Keratinocyte (primary cell): ENCODE results near the gene HAP1. TPM values are rescaled to one million over a fixed set of nuclear protein-coding genes. Genes with fewer than 3 reads are reported as not detected.
"Not testable (repeated sequence)": the region's sequence is repeated elsewhere in the genome, so short reads cannot be mapped to it uniquely, and the experiment has no call there.

ENCODE experiments used
- DNase-seq: peaks from one replicate; pipeline ENCODE4 v3.0.0-alpha.2; 2011; ENCODE audit warnings: low read depth, missing footprints, low spot score
- FAIRE-seq: peaks from 2 replicates; lab custom pipeline; 2011; peaks lifted over from hg19 to GRCh38; lab: Jason Lieb, UNC
- H2AFZ ChIP-seq: 2 replicates; pipeline ENCODE4 v1.6.0; 2012; ENCODE audit warnings: low read length, control low read depth, inconsistent platforms; ENCODE audit not compliant: control insufficient read depth
- H3K27ac ChIP-seq: 2 replicates; pipeline ENCODE4 v1.5.1; 2011; ENCODE audit warnings: low read length; ENCODE audit not compliant: control insufficient read depth, insufficient read depth
- H3K27me3 ChIP-seq: 3 replicates; pipeline ENCODE4 v1.6.0; 2011; ENCODE audit warnings: low read length; ENCODE audit not compliant: control insufficient read depth, insufficient read depth; ENCODE audit errors: extremely low read depth
- H3K36me3 ChIP-seq, 2 experiments: 2 replicates in 1 of 2; 3 replicates in 1 of 2; pipeline ENCODE4 v1.5.1; 2011; ENCODE audit warnings: low read length in 2 of 2, mild to moderate bottlenecking in 1 of 2; ENCODE audit not compliant: control insufficient read depth in 2 of 2, insufficient read depth in 2 of 2; ENCODE audit errors: extremely low read depth in 1 of 2
- H3K4me1 ChIP-seq: 3 replicates; pipeline ENCODE4 v1.5.1; 2011; ENCODE audit warnings: low read length; ENCODE audit not compliant: control insufficient read depth, insufficient read depth; ENCODE audit errors: extremely low read depth
- H3K4me2 ChIP-seq: 3 replicates; pipeline ENCODE4 v1.6.0; 2011; ENCODE audit warnings: low read depth, low read length; ENCODE audit not compliant: control insufficient read depth, insufficient read depth; ENCODE audit errors: extremely low read depth
- H3K4me3 ChIP-seq, 3 experiments: fragments of 200-600 bp in 1 of 3; sonication (generic) in 1 of 3; 2 replicates in 2 of 3; 3 replicates in 1 of 3; pipeline ENCODE4 v1.5.1; 2011 to 2016; ENCODE audit warnings: low read length in 3 of 3, mild to moderate bottlenecking in 3 of 3, control low read depth in 2 of 3, inconsistent platforms in 1 of 3, low read depth in 1 of 3, mixed read lengths in 1 of 3, mixed run types in 1 of 3, moderate library complexity in 1 of 3; ENCODE audit not compliant: control insufficient read depth in 2 of 3, insufficient read depth in 2 of 3; ENCODE audit errors: extremely low read depth in 1 of 3
- H3K79me2 ChIP-seq: 2 replicates; pipeline ENCODE4 v1.6.0; 2012; ENCODE audit warnings: low read length; ENCODE audit not compliant: control insufficient read depth, insufficient read depth
- H3K9ac ChIP-seq: 3 replicates; pipeline ENCODE4 v1.6.0; 2011; ENCODE audit warnings: low read length; ENCODE audit not compliant: control insufficient read depth, insufficient read depth; ENCODE audit errors: extremely low read depth
- H3K9me1 ChIP-seq: 3 replicates; pipeline ENCODE4 v1.6.0; 2011; ENCODE audit warnings: low read length; ENCODE audit not compliant: control insufficient read depth, insufficient read depth; ENCODE audit errors: extremely low read depth
- H3K9me3 ChIP-seq: 2 replicates; pipeline ENCODE4 v1.5.1; 2012; ENCODE audit warnings: low read depth, low read length; ENCODE audit not compliant: control insufficient read depth
- H4K20me1 ChIP-seq: 3 replicates; pipeline ENCODE4 v1.6.0; 2011; ENCODE audit warnings: low read length; ENCODE audit not compliant: control insufficient read depth, insufficient read depth; ENCODE audit errors: extremely low read depth
- CTCF ChIP-seq, 3 experiments: IDR thresholded peaks in 1 of 3; conservative IDR thresholded peaks in 1 of 3; optimal IDR thresholded peaks in 1 of 3; 2 replicates in 2 of 3; 3 replicates in 1 of 3; pipeline versions ENCODE3 to v1.5.1; 2011; ENCODE audit warnings: low read length in 3 of 3, mild to moderate bottlenecking in 3 of 3, moderate library complexity in 2 of 3, control low read depth in 1 of 3, inconsistent platforms in 1 of 3; ENCODE audit not compliant: insufficient read depth in 2 of 3; ENCODE audit errors: extremely low read depth in 1 of 3
- EZH2 ChIP-seq: IDR thresholded peaks from one replicate; pipeline ENCODE4 v1.6.1; 2012; ENCODE audit warnings: inconsistent platforms, mild to moderate bottlenecking, low read length, moderate library complexity
- dilution Hi-C: fragments of 300-500 bp; cut with MboI; formaldehyde crosslinking; loops from one replicate; pipeline ENCODE4 v1.7.0; 2020; ENCODE audit warnings: low sequenced_read_pairs; ENCODE audit not compliant: extremely low pct_ligation_motif_present
- polyA plus RNA-seq, 5 experiments: library from polyadenylated mRNA; depleted of rRNA in 3 of 5; stranded (reverse) in 3 of 5; stranded (forward) in 1 of 5; unstranded in 1 of 5; fragments of >200 nt; gene quantifications; 1 replicate in 1 of 5; 2 replicates in 3 of 5; 3 replicates in 1 of 5; pipeline versions ENCODE4 v1.2.1 to v1.2.3, GENCODE V29; 2011 to 2012; ENCODE audit warnings: missing spikeins in 2 of 5, low read depth in 1 of 5, low replicate concordance in 1 of 5

HAP1 gene
- polyA plus RNA-seq, 1 donor (not counting 4 experiments of a cell fraction or from before 2014, with no cell fraction given): 1.6 TPM

- Histone ChIP-seq H3K4me3 (no peak overlapping the region), H3K9me3 (no peaks in the 10 kb centered on the region), H3K79me2 (no peaks in the 10 kb centered on the region), H3K4me2 (no peak overlapping the region), H3K4me1 (no peaks in the 10 kb centered on the region), H2AFZ (no peak overlapping the region), H3K27me3 (no peaks in the 10 kb centered on the region), H4K20me1 (no peaks in the 10 kb centered on the region), H3K36me3 (no peaks in the 10 kb centered on the region), H3K9ac (no peak overlapping the region), H3K27ac (no peak overlapping the region), H3K9me1 (no peaks in the 10 kb centered on the region)
- TF ChIP-seq EZH2: no peak
- no peak for TF ChIP-seq CTCF (optimal IDR thresholded peaks at IDR 0.05 in 1 of 3, IDR thresholded peaks at IDR 0.05 in 1 of 3, conservative IDR thresholded peaks at IDR 0.05 in 1 of 3; ENCODE audit: extremely low read depth in 1 of 3, insufficient read depth in 2 of 3, low read length in 3 of 3)
- dilution Hi-C loops: no loop called here
- FAIRE-seq: no peak
- no peak for DNase-seq
Measured at GRCh38 chr17:41705271-41705991, 29.0 kb downstream of the HAP1 start.

DNA sequence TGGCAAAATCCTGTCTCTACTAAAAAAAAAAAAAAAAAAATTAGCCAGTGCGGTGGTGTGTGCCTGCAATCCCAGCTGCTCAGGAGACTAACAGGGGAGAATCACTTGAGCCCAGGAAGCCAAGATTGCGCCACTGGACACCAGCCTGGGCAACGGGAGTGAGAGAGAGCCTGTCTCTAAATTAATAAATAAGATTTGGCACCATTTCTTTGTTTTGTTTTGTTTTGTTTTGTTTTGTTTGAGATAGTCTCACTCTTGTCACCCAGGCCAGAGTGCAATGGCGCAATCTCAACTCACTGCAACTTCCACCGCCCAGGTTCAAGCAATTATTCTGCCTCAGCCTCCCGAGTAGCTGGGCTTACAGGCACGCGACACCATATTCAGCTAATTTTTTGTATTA lies 31.7 kb downstream of the HAP1 start:
- Histone ChIP-seq H3K79me2 (no peaks in the 10 kb centered on the region), H3K4me1 (no peaks in the 10 kb centered on the region), H3K9ac (no peak overlapping the region), H2AFZ (no peak overlapping the region), H3K4me2 (no peak overlapping the region), H4K20me1 (no peaks in the 10 kb centered on the region), H3K9me1 (no peaks in the 10 kb centered on the region), H3K27ac (no peak overlapping the region), H3K4me3 (no peak overlapping the region), H3K36me3 (no peaks in the 10 kb centered on the region), H3K9me3 (no peaks in the 10 kb centered on the region), H3K27me3 (no peaks in the 10 kb centered on the region)
- DNase-seq (no peak), FAIRE-seq (no peak)
- dilution Hi-C loops: no loop called here
- TF ChIP-seq EZH2: no peak
- TF ChIP-seq CTCF (optimal IDR thresholded peaks at IDR 0.05 in 1 of 3, IDR thresholded peaks at IDR 0.05 in 1 of 3, conservative IDR thresholded peaks at IDR 0.05 in 1 of 3; ENCODE audit: extremely low read depth in 1 of 3, insufficient read depth in 2 of 3, low read length in 3 of 3): no peak

DNA sequence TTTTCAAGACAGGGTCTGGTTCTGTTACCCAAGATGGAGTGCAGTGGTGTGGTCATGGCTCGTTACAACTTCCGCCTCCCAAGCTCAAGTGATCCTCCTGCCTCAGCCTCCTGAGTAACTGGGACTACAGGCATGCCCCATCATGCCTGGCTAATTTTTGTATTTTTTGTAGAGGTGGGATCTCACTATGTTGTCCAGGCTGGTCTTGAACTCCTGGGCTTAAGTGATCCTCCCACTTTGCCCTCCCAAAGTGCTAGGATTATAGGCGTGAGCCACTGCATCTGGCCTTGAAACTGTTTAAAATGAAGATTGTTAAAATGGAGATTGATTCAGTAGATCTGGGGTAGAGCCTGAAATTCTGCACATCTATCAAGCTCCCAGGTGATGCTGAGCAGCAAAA lies 33.6 kb downstream of the HAP1 start:
- H4K20me1 ChIP-seq, H3K79me2 ChIP-seq, DNase-seq, dilution Hi-C loops, H3K27ac ChIP-seq, H3K4me2 ChIP-seq, H3K36me3 ChIP-seq, H2AFZ ChIP-seq, H3K4me3 ChIP-seq, FAIRE-seq, H3K9me1 ChIP-seq, H3K4me1 ChIP-seq, H3K9ac ChIP-seq, H3K27me3 ChIP-seq, H3K9me3 ChIP-seq: not testable (repeated sequence)
